Right forelimb (tissue), 1 donor: Measurements from ENCODE around the gene RAB7A.

Experiments used
- DNase-seq: peaks from one replicate; pipeline ENCODE4 v3.0.0-alpha.2; 2018

Gene RAB7A

DNA sequence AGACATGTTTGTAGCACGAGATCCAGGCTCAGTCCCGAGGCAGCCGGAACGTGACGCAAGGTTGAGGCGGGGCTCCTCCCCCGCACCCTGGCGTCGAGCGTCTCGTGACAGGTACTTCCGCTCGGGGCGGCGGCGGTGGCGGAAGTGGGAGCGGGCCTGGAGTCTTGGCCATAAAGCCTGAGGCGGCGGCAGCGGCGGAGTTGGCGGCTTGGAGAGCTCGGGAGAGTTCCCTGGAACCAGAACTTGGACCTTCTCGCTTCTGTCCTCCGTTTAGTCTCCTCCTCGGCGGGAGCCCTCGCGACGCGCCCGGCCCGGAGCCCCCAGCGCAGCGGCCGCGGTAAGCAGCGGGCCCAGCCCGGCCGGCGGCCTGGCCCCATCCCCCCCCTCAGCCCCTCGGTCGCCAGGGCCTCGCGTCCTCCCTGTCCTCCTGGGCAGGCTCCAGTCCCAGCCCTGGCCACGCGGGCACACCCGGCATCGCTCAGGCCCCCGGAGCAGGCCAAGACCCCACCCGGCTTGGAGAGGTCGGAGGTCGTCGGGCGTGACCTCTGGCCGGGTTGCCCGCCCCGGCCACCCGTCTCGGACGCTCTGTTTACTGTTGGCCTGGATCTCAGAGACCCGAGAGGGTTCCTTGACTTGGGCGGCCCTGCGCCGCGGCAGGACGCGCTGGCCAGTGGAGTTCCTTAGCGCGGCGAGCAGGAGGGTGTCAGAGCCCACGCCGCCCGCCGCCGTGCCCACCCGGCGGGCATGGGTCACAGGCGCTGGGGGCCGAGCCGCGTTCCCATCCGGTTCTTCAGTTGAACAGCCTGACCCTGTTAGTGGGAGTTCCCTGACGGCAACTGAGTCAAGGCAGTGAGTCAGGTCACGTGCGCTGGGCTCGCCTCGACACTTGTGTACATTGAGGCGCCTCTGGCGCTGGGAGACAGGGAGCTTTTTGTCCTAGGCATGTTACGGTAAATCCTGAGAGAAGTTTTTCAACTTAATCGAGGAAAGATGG is at the start of gene RAB7A:
TSS of gene RAB7A (plus strand) at position 161 of the 994 bp plus-strand sequence. CDS start 69,185 bp downstream, outside the sequence.
- DNase-seq: peak; percentile 99

GRCh38 chr3:128679338-128679737 is 46.6 kb upstream of the RAB7A start:
- DNase-seq: no peak

GRCh38 chr3:128680603-128681368 is 45.2 kb upstream of the RAB7A start:
- DNase-seq: peak; percentile 100

DNA sequence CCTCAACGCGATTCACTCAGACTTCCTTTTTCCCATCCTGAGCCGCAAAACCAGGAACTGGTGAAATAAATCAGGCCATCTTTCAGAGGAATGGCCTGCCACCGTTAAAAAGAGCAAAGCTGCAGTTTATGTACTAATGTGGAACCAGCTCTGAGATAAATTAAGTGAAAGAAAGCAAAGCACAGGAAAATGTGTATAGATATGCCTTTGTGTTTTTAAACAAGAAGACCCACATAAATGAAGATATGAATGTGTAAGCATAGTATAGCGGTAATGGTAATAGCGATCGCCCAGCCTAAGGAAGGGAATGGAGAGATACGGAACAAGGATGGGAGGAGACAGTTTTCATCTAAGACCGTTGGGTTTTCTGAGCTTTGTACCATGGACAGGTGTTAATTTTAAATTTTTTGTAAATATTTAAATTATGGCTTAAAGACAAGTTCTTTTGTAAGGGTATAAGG is 44.6 kb upstream of the RAB7A start:
- DNase-seq: no peak

DNA sequence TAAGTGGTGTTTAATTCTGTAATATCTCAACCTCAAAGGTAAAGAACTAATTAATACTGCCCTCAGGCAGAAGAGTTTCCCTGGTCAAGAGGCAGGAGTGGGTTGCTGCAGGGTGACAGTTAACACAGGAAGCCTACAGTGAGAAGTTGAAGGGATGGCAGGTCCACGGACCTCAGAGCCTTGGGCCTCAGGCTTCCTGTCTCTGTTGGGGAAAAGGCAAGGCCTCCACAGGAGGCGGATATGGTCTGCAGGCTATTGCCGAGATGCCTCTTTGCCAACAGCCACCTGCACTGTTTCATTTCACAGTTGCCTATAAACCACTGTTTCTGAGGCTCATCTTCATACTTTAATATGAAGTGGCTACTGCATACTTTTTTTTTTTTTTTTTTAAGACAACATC is 42.0 kb upstream of the RAB7A start:
- DNase-seq: no peak

- DNase-seq: no peak
These were observed 40.8 kb upstream of the RAB7A start for GRCh38 chr3:128684986-128685726.

DNA sequence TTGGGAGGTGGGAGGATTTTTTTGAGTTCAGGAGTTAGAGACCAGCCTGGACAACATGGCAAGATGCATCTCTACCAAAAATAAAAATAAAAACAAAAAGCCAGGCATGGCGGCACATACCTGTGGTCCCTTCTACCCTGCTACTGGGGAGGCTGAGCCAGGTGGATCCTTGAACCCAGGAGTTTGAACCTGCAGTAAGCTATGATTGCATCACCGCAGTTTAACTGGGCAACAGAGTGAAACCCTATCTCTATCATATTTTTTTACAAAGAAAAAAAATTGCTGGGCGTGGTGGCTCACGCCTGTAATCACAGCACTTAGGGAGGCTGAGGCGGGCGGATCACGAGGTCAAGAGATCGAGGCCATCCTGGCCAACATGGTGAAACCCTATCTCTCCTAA is 39.5 kb upstream of the RAB7A start:
- DNase-seq: no peak

DNA sequence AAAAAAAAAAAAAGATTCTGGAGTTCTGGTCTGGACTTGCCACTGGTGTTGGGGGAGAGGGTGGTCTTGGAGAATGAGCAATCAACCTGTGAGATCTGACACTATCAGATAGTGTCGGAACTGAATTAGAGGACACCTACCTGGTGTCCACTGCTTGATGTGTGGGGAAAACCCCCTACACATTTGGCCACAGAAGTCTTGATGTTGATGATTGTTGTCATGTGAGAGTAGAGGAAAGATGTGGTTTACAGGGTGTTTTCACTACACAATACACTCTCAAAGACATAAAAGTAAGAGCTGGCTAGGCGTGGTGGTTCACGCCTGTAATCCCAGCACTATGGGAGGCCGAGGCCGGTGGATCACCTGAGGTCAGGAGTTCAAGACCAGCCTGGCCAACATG is 36.9 kb upstream of the RAB7A start:
- DNase-seq: no peak

- DNase-seq: no peak
These were observed 32.3 kb upstream of the RAB7A start for GRCh38 chr3:128693696-128694095.

GRCh38 chr3:128697341-128697740 is 28.6 kb upstream of the RAB7A start:
- DNase-seq: no peak

DNA sequence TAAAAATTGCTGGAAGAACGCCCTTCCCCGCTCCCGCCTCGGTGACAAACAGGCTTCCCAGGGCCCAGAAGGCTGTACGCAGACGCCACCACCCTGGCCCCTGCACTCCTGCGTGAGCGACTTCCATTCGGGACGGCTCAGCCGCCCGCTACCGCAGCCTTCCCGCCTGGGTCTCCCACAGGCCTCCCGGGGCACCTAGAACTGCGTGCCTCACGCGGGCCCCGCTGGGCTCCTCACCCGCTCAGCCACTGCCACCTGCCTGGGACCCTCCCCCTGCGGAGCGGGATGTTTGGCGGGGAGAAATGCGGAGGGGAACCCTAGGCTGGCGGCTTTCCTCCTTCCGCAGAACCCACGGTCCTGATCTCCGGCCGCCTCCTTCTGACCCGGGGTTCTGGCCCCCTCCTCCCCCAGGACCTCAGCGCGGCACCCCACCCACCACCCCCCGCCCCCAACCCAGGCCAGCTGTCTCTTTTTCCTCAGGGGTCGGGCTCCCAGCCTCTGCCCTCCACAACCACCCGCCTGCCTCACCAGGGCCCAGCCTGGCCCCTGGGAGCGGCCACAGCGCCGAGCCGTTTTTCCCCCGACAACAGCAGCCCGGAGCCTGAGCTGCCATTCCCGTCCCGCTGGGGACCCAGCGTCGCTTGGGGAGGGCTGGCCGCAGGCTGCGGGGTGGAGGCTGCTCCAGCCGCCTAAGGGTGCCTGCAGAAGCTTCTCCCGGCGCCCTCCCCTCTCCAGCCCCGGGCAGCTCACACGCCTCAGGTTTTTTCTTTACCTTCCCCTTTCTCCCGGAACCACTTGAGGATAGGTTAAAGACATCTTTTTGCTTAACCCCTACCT is 27.6 kb upstream of the RAB7A start:
- peak; percentile 68 for DNase-seq

DNA sequence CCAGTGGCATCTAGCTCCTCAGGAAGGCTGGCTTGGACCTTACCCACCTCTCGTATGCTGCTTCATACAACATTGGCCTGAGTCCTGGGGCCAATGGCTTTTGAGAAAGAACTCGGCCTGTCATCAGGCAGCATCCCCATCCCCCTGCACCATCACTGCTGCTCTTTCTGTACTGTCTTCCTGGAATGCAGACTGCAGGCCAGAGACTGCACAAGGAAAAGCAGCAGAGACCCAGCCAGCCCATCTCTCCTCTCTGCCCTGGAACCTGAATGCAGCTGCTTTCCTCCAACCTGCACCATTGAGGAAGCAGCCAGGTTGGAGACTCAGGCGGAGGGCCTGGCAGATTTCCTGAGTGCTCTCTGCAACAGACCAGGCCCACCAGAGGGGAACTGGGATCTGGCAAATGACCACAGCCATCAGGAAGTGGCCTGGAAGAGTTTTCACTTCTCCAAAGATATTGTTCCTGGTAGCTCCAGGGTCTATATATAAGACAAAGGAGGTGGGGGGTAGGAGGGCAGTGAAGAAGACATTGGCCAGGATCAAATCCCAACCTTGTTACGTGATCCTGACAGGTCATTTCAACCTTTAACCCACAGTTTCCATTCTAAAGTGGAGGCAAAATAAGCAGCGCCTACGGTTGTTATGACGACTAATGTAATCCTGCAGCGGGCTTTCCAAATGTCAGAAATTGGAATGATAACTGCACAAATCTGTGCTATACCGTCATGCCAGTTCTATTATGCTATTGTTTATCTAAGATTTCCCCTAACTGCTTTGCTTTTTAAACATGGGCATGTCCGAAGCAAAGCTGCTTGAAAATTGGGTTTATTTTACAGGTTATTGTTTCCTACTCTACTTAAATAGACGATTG is 24.4 kb upstream of the RAB7A start:
- no peak for DNase-seq

DNA sequence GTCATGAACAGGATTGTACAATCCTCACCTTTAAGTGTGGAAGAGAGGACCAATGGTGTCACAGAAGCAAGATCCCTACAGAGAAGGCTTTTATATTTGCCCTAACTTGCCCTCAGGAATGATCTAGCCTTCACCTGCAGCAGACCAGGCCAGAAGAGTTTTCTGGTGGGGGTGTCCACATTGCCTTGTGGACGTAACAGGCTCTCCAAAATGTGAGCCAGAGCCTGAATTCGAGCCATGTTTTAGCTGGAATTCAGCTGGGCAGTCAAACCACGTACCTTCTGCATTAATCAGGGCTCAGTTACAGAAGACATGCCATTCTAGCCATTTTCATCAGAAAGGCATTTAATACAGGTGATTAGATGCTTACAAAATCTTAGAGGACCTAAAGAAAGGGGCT is 23.6 kb upstream of the RAB7A start:
- DNase-seq: no peak

DNA sequence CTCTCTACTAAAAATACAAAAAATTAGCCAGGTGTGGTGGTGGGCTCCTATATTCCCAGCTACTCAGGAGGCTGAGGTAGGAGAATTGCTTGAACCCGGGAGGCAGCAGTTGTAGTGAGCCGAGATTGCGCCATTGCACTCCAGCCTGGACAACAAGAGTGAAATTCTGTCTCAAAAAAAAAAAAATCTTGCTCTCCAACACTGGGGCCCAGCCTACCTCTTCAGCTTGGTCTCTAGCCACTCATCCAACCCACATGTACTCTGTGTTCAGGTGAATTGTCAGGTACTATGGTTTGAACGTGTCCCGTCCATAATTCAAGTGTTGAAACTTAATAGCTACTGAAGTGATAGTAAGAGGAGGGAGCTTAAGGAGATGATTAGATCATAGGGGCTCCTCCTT is 22.4 kb upstream of the RAB7A start:
- DNase-seq: no peak

- no peak for DNase-seq
These were observed 19.8 kb upstream of the RAB7A start for GRCh38 chr3:128706086-128706615.

- no peak for DNase-seq
These were observed 18.0 kb upstream of the RAB7A start for GRCh38 chr3:128707928-128708494.

- no peak for DNase-seq
These were observed 16.9 kb upstream of the RAB7A start for GRCh38 chr3:128709038-128709437.

GRCh38 chr3:128709506-128710210 is 16.3 kb upstream of the RAB7A start:
- no peak for DNase-seq

DNA sequence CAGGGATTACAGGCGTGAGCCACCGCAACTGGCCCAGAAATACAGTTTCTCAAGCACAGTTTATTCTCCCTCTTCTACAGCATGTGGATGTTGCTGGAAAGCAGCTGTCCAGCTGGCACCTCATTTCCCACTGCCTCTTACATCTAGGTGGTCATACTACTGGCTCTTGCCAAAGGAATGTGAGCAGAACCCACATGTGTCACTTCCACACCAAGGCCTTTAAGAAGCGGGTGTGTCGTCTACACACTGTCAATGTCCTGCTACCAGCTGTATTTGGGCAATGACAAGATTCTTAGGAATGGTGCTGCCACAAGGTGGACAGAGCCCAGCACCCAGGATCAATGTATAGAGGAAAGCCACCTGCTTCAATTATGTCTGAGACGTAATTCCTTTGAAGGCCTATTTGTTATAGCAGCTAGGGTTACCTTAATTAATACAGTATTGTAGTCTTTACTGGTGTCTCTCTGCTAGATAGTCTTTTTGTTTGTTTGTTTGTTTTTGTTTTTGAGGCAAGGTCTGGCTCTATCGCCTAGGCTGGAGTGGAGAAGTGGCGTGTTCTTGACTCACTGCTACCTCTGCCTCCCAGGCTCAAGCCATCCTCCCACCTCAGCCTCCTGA is 15.1 kb upstream of the RAB7A start:
- DNase-seq: no peak
